NCI-H1048 (cell line): ENCODE results near the gene GALNT8.

ENCODE experiments used
- DNase-seq: peaks from one replicate; lab custom pipeline; 2025; lab: John Stamatoyannopoulos, UW

Gene GALNT8

DNA sequence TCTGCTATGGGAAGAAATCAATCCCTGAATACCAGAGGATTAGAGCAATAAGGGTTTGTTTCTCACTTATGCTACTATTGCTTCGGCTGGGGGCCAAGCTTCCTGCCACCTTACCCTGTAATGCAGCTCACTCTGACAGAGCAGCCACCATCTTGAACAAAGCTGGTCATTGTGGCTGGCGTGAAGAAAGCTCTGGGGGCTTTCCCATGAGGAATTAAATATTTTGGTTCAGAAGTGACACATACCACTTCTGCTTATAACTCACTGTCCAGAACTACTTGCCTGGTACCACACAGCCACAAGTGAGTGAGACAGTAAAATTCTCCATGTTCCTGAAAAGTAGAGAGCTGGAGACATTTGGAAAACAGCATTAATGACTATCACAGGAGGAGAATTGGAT, 82.6 kb downstream of the GALNT8 start:
- no peak for DNase-seq

DNA sequence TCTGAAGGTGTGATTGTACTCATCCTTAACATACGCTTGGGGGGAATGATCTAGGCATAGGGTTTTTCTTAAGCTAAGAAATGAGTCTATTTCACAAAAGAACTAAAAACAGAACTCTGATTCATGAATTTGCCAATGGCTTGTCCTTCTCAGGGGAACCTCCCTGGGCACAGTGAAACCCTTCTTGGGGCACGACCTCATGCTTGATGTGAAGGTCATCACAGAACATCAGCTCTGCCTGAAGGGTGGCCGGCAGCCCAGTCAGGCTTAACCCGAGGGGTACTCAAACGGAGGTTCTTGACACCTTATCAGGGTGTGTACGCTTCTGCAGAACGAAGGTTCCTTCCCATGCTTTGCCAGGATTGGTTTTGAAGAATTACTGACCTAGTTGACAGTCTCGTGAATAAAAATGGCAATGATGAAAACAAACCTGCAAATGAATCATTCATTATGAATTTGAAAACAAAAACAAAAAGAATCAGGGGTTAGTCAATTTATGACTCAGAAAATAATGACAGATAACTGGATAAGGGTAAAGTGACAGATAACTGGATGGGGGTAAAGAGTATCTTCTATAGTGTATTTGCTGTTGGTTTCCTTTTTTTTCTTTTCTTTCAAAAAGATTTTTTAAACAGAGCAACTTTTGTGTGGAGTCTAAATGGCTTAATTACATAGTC, 86.4 kb downstream of the GALNT8 start:
- DNase-seq: no peak

DNA sequence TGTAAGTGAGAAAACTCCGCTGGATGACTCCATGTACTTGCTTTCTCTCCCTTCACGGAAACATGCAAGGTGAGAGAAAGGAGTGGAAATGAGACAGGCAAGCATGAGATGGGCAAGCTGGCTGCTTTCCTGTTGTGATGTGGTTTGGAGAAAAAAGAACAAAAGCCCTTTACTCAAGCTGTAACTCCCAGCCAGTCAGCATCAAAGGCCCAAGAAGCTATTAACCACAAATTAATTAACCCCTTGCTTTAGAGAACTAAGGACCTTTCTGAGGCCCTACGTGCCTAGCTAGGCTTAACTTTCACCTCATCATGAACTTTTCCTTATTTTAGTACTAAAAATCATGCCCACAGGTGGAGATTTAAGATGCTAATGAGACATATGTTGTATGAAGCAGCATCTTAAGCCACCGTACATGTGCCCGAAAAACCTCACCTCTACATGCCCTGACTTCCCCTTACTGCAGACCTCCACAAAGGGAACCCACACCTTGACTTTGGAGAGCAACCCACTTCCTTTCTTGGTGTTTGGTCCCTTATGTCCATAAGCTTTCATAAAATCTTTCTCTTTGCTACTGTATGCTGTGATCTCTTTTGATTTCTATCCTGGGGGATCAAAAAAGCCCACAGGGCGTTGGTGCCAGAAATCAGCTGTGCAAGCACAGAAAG, 87.0 kb downstream of the GALNT8 start:
- DNase-seq: no peak

DNA sequence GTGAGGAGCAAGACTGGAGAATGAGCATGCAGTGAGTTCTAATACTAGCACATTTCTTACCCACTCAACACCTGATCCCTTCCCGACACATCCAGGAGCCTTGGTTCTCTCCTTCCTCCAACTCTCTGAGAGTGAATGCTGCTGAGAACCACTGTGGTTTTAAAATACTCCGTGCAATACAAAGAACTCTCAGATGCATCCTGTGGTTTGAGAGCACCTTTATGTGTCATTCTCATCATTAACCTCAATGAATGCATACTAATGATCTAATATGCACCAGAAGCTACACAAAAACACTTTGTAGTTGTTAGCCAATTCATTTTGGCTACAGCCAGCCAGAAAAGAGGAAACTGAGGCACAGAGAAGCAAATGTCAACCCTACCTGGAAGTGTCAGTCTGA, 87.6 kb downstream of the GALNT8 start:
- no peak for DNase-seq

DNA sequence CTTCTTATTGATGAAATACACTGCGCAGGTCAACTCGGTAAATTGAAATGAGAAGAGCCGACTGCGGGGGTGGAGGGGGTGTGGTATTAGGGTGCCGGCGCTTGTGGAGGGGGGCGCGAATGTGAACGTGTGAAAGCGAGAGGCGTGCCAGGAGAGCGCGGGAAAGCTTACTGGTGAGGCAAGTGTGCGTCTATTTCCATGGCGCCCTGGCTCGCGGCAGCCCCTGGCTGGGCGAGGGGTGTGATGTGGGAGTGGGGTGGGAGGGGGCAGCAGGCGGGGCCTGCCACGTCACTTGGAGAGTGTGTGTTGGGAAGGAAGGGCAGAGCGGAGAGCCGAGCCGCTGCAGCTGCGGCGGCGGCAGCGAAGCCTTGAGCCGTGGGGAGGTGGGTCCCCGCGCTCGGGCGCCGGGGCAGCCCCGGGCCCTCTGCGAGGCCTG, 88.8 kb downstream of the GALNT8 start:
- DNase-seq: no peak

DNA sequence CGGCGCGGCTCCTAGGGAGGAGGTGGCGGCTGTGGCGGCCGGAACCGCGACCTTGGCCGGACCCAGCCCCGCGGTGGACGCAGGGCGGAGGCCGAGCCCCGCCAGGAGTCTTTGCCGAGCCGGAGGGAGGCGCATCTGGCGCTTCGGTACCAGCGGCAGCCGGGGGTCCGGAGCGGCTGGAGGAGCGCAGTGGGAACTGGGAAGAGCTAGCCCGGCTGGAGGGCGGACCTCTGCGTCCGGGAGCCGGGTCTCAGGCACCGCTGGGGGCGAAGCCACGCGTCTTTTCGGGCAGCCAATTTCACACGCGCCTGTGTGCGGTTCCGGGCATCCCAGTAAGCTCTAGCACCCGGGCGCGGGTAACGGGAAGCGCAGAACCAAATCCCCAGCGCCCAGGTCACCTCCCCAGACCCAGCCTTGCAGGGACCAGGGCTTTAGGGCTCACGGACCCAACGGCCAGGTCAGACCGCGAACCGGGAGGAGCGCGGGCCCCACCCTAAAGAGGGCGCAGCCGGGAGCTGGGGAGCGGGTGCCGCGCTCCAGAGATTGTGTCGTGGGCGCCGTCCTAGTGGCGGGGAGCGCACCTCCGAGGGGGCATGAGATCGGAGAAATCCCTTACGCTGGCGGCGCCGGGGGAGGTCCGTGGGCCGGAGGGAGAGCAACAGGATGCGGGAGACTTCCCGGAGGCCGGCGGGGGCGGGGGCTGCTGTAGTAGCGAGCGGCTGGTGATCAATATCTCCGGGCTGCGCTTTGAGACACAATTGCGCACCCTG, 89.4 kb downstream of the GALNT8 start:
- no peak for DNase-seq

DNA sequence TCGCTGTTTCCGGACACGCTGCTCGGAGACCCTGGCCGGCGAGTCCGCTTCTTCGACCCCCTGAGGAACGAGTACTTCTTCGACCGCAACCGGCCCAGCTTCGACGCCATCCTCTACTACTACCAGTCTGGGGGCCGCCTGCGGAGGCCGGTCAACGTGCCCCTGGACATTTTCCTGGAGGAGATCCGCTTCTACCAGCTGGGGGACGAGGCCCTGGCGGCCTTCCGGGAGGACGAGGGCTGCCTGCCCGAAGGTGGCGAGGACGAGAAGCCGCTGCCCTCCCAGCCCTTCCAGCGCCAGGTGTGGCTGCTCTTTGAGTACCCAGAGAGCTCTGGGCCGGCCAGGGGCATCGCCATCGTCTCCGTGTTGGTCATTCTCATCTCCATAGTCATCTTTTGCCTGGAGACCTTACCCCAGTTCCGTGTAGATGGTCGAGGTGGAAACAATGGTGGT, 90.0 kb downstream of the GALNT8 start:
- DNase-seq: no peak

DNA sequence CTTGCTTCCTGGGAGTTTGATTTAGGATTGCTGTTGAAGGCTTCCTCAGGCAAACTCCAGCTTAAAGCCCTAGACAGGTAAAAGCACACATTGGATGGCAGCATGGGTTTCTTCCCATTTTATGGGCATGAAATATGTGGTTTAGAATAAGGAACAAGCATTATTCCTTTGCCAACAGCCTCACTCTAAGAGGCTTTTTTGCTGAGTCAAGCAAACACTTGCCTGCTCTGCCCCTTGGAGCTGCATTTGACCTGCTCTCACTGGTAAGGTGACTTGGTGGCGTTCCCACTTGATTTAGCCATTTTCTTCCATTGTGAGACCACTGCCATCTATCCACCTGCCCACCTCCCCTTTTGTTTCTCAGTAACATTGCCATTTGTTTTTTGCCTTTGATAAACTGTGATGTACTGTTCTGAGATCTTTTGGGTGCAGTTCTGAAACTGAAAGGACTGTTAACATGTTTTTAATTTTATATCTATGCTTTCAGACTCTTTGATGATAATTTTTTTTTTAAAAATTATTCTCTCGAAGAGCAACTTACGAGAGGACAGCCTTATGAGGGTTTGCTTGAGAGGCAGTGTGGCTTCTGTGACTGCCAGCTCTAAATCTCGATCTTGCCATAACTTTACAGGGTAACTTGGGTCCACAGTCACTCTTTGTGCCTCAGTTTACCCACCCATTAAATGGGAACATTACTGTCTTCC, 92.6 kb downstream of the GALNT8 start:
- DNase-seq: no peak

DNA sequence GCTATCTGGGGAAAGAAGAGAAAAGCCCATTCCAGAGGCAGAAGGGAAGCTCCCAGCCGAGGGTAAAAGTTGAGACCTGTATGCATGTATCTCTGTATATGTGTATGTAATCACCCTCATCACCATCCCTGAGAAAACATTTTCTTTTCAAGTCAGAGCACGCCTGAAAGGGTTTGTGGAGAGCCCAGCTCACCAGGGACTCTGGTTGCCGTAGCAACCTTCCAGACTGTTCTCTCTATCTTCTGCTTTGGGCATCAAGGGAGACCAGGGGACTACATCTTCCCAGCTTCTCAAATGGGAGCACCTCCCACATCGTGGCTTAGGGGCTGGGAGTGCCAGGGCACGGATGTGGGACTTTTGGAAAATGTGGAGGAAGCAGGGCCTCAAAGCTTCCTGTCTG, 93.5 kb downstream of the GALNT8 start:
- DNase-seq: no peak

DNA sequence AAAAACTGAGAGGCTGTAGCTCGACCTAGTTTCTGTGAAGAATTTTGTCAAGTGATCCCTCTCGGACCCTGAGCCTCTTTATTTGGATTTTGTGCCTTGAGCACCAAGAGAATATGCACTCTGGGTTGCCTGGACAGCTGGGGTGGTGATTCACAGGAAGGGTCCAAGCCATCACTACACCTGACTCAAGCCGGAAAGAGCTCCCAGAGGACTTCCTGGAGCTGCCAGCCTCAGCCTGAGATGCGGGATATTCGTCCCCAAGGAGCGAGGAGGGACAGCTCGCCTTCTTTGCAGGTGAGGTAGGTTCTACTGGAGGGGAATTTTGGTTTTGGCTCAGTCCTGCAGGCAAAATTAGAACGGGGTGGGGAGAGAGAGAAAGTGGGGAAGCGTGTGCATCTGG, 94.3 kb downstream of the GALNT8 start:
- DNase-seq: no peak

DNA sequence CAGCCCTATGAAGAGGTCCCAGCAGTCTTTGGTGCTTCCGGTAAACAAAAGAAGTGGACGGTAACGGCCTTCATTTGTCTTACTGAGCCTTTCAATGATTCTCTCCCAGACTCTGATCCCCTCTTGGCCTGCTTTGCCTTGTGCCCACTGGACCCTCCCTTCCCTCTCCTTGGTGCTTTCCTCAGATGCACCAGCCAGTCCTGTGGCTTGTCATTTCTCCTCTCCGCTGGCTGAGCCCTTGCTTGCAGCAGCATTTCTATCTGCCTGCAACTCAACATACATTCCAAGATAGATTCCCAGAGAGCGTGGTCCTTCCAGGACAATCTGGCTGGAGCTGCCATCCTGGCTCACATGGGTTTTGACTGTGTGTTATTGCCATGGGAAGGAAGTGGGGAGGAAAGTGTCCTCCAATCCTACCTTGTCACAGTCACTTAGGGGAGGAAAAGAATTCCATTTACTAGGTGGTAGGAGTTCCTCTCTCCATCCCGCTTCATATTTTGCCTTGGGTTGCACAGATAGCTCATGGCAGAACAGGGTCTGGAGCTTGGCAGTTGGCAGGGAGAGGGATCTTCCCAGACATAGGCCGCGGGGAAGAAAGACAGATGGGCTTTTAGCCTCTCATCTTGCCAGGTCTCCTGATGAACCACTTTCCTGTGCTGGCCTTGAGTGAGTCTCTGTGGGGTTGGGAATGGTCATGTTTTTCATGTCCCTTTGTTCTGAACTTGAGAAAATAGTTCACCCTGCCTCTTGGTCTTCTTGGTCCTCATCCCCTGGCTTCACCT, 96.7 kb downstream of the GALNT8 start:
- DNase-seq: no peak

DNA sequence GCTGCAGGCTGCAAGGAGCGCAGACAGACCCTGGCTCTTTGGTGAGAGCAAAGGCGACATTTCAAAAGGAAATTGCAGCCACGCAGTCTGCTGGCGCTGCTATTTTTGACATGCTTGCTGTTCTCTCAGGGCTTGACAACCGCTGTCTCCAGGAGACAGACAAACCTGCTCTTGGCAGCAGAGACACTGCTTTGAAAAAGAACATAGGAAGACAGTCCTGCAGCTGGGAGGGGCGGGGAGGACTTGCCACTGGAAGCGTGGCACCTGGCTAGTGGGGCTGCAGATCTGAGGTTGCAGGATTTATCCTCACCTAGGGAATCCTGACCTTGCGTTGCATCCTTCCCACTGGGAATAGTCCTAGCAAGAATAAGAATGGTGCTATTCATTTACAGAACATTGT, 97.7 kb downstream of the GALNT8 start:
- DNase-seq: no peak

DNA sequence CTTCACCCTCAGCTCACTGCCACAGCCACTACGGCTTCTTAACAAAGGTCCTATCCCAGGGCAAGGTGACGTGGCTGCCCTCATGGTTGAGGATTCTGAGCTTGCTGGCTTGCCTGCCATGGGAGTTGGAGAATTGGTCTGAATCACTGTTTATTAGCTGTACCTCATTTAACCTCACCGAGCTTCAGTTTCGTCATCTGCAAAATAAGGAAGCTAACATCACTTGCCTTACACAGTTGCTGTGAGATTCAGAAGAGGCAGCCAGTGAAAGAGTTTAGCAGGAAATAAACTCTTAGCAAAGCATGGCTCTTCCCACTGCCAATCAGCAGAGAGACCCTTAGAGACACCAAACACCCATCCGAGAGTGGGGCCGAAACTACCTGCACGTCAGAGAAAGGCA, 99.5 kb downstream of the GALNT8 start:
- no peak for DNase-seq

DNA sequence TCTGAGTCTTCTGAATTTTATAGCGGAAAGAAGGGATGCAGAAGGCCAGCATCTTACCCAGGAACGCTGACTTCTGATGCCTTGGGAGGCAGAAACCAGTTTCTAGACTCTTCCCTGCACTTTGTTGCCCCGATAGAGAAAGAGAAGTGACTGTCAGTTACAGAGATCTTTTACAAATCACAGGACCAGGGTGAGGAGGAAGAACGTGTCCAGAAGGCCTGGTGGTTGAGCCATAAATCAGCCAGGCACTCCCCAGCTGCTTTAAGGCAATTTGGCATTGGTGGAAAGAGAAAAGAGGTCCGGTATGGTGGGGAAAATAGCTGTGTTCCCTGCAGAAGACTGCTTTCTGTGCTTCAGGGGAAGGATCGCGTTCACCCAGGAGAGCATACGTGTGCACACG, 100.8 kb downstream of the GALNT8 start:
- DNase-seq: no peak
